Activated CD8-positive, alpha-beta memory T cell treated with anti-CD3 and anti-CD28 coated beads, Interleukin-2, amount 50 U/mL, for 1 hour (primary cell): ENCODE results near the gene RBM25.

ENCODE experiments used
- DNase-seq: peaks from one replicate; pipeline ENCODE4 v3.0.0-alpha.2; 2020; ENCODE audit errors: extremely low read depth

RBM25 gene

GRCh38 chr14:73102806-73103497, 44.6 kb downstream of the RBM25 start:
- no peak for DNase-seq

GRCh38 chr14:73105050-73105449, 46.7 kb downstream of the RBM25 start:
- no peak for DNase-seq

GRCh38 chr14:73105727-73106126, 47.4 kb downstream of the RBM25 start:
- no peak for DNase-seq

- DNase-seq: no peak
These were observed 57.8 kb downstream of the RBM25 start for GRCh38 chr14:73116079-73116665.

GRCh38 chr14:73124180-73124894, 66.0 kb downstream of the RBM25 start:
- DNase-seq: no peak

- DNase-seq: no peak
These were observed 66.8 kb downstream of the RBM25 start for GRCh38 chr14:73125169-73125588.

GRCh38 chr14:73125746-73126145, 67.4 kb downstream of the RBM25 start:
- no peak for DNase-seq

- DNase-seq: no peak
These were observed 75.5 kb downstream of the RBM25 start for GRCh38 chr14:73133795-73134194.

- DNase-seq: no peak
These were observed 77.7 kb downstream of the RBM25 start for GRCh38 chr14:73136085-73136386.

- DNase-seq: peak; percentile 96
These were observed 78.3 kb downstream of the RBM25 start, which contains the start of gene PSEN1 for GRCh38 chr14:73136387-73137225. Gene PSEN1, plus strand, starts transcription at chr14:73136507. Its CDS starts 11,513 bp downstream, at chr14:73148020.

GRCh38 chr14:73140811-73141323, 82.5 kb downstream of the RBM25 start:
- no peak for DNase-seq

GRCh38 chr14:73142216-73142615, 83.9 kb downstream of the RBM25 start:
- no peak for DNase-seq

GRCh38 chr14:73143003-73143402, 84.7 kb downstream of the RBM25 start:
- no peak for DNase-seq

- no peak for DNase-seq
These were observed 85.3 kb downstream of the RBM25 start for GRCh38 chr14:73143617-73144016.

- no peak for DNase-seq
These were observed 87.0 kb downstream of the RBM25 start for GRCh38 chr14:73145371-73145770.

- no peak for DNase-seq
These were observed 87.8 kb downstream of the RBM25 start for GRCh38 chr14:73146111-73146510.

GRCh38 chr14:73149753-73150152, 91.4 kb downstream of the RBM25 start:
- DNase-seq: no peak

- DNase-seq: no peak
These were observed 94.9 kb downstream of the RBM25 start for GRCh38 chr14:73153272-73153671.

- no peak for DNase-seq
These were observed 103.9 kb downstream of the RBM25 start for GRCh38 chr14:73162251-73162650.

- no peak for DNase-seq
These were observed 108.1 kb downstream of the RBM25 start for GRCh38 chr14:73166399-73166798.

GRCh38 chr14:73167727-73168126, 109.4 kb downstream of the RBM25 start:
- DNase-seq: no peak

GRCh38 chr14:73168274-73168673, 109.9 kb downstream of the RBM25 start:
- no peak for DNase-seq
